IMR-90 (cell line): ENCODE data around the gene MYO5A. TPM values are rescaled to one million over a fixed set of nuclear protein-coding genes. Genes with fewer than 3 reads are reported as not detected.

Source experiments
- ATAC-seq: fragments of 200-7000 bp; cut with Tn5 transposase; 2 replicates; pipeline ENCODE4 v1.9.1; 2020; ENCODE audit warnings: low read depth, mild to moderate bottlenecking, moderate library complexity
- BruUV-seq: library from RNA; stranded (reverse); fragments of 400-500 nt; replicated peaks from 2 replicates; lab custom pipeline; 2021; lab: Mats Ljungman, UMichigan
- CTCF ChIA-PET: fragments of 300-600 bp; formaldehyde crosslinking; extraction: SDS; loops from one replicate; lab custom pipeline; 2021; ENCODE audit warnings: antibody characterized with exemption; lab: Yijun Ruan, JAX
- POLR2A ChIA-PET: fragments of 300-600 bp; sonication (Branson Sonifier 250); formaldehyde crosslinking; loops from one replicate; lab custom pipeline; 2022; ENCODE audit warnings: antibody characterized with exemption; ENCODE audit not compliant: unreplicated experiment; lab: Charles Lee
- DNase-seq: peaks from one replicate; pipeline ENCODE4 v3.0.0; 2013
- H2AFZ ChIP-seq: replicated peaks from 2 replicates; pipeline ENCODE3; 2013; ENCODE audit warnings: low read length, mild to moderate bottlenecking; ENCODE audit not compliant: poor library complexity
- H2AK5ac ChIP-seq: 2 replicates; pipeline ENCODE4 v1.6.1; 2013; ENCODE audit warnings: low read depth, low read length, inconsistent platforms
- H2AK9ac ChIP-seq: replicated peaks from 2 replicates; pipeline ENCODE3; 2013; ENCODE audit warnings: mild to moderate bottlenecking, low read depth, low read length, moderate library complexity; ENCODE audit not compliant: poor library complexity
- H2BK120ac ChIP-seq: 2 replicates; pipeline ENCODE4 v1.6.1; 2013; ENCODE audit warnings: low read depth, low read length, inconsistent platforms
- H2BK15ac ChIP-seq: 3 replicates; pipeline ENCODE4 v1.6.1; 2013; ENCODE audit warnings: low read depth, low read length, inconsistent platforms
- H2BK20ac ChIP-seq: 2 replicates; pipeline ENCODE4 v1.6.1; 2013; ENCODE audit warnings: low read depth, mild to moderate bottlenecking, inconsistent platforms, low read length, moderate library complexity
- H2BK5ac ChIP-seq: 2 replicates; pipeline ENCODE4 v1.6.1; 2013; ENCODE audit warnings: mild to moderate bottlenecking, low read depth, low read length, inconsistent platforms; ENCODE audit not compliant: poor library complexity, severe bottlenecking
- H3K14ac ChIP-seq: replicated peaks from 2 replicates; pipeline ENCODE4 v1.6.1; 2013; ENCODE audit warnings: low read depth, low read length, inconsistent platforms
- H3K18ac ChIP-seq: 2 replicates; pipeline ENCODE4 v1.6.1; 2013; ENCODE audit warnings: low read depth, low read length, control low read depth
- H3K23ac ChIP-seq: 2 replicates; pipeline ENCODE4 v1.6.1; 2013; ENCODE audit warnings: low read depth, low read length, inconsistent platforms
- H3K27ac ChIP-seq: 2 replicates; pipeline ENCODE4 v1.5.1; 2013; ENCODE audit warnings: mild to moderate bottlenecking, control low read depth, low read length; ENCODE audit not compliant: insufficient read depth
- H3K27me3 ChIP-seq: 2 replicates; pipeline ENCODE4 v1.6.1; 2013; ENCODE audit warnings: low read length; ENCODE audit not compliant: control insufficient read depth, insufficient read depth
- H3K36me3 ChIP-seq: 2 replicates; pipeline ENCODE4 v1.6.1; 2013; ENCODE audit warnings: low read length, mixed read lengths; ENCODE audit not compliant: control insufficient read depth, insufficient read depth
- H3K4ac ChIP-seq: 2 replicates; pipeline ENCODE4 v1.6.1; 2013; ENCODE audit warnings: low read depth, low read length, inconsistent platforms
- H3K4me1 ChIP-seq: 2 replicates; pipeline ENCODE4 v1.6.1; 2013; ENCODE audit warnings: low read length, mixed read lengths; ENCODE audit not compliant: control insufficient read depth, insufficient read depth
- H3K4me2 ChIP-seq: 2 replicates; pipeline ENCODE4 v1.6.1; 2013; ENCODE audit warnings: low read depth, mild to moderate bottlenecking, control low read depth, low read length, moderate library complexity
- H3K4me3 ChIP-seq: 2 replicates; pipeline ENCODE4 v1.5.1; 2013; ENCODE audit warnings: low read depth, mild to moderate bottlenecking, control low read depth, low read length, moderate library complexity; ENCODE audit not compliant: insufficient read depth
- H3K56ac ChIP-seq: 2 replicates; pipeline ENCODE4 v1.6.1; 2013; ENCODE audit warnings: low read length, inconsistent platforms; ENCODE audit not compliant: insufficient read depth; ENCODE audit errors: extremely low read depth
- H3K79me1 ChIP-seq, 2 experiments: 2 replicates each; pipeline ENCODE4 v1.6.1; 2013; ENCODE audit warnings: low read length in 2 of 2, inconsistent platforms in 1 of 2, low read depth in 1 of 2
- H3K9ac ChIP-seq: 2 replicates; pipeline ENCODE4 v1.6.1; 2013; ENCODE audit warnings: low read depth, low read length, control low read depth
- H3K9me1 ChIP-seq: 2 replicates; pipeline ENCODE4 v1.6.1; 2013; ENCODE audit warnings: low read length, inconsistent platforms; ENCODE audit not compliant: insufficient read depth
- H3K9me3 ChIP-seq: 2 replicates; pipeline ENCODE4 v1.6.1; 2013; ENCODE audit warnings: low read length; ENCODE audit not compliant: control insufficient read depth, insufficient read depth
- H4K20me1 ChIP-seq: 2 replicates; pipeline ENCODE4 v1.6.1; 2013; ENCODE audit warnings: low read length, inconsistent platforms; ENCODE audit not compliant: insufficient read depth
- H4K5ac ChIP-seq: 2 replicates; pipeline ENCODE4 v1.6.1; 2013; ENCODE audit warnings: mild to moderate bottlenecking, low read depth, low read length, control low read depth
- H4K8ac ChIP-seq, 2 experiments: 2 replicates each; pipeline ENCODE4 v1.6.1; 2013; ENCODE audit warnings: low read depth in 2 of 2, low read length in 2 of 2, control low read depth in 1 of 2, inconsistent platforms in 1 of 2
- H4K91ac ChIP-seq: 2 replicates; pipeline ENCODE4 v1.6.1; 2013; ENCODE audit warnings: low read depth, low read length, inconsistent platforms; ENCODE audit not compliant: insufficient read depth
- BHLHE40 ChIP-seq: fragments of 150-350 bp; IDR thresholded peaks from 2 replicates; pipeline ENCODE4 v1.6.1; 2016; ENCODE audit warnings: mild to moderate bottlenecking, low read depth, low read length
- CEBPB ChIP-seq: IDR thresholded peaks from 2 replicates; pipeline ENCODE4 v1.6.1; 2012; ENCODE audit warnings: low read depth, low read length, improper control_type of control experiment
- CHD1 ChIP-seq: IDR thresholded peaks from 2 replicates; pipeline ENCODE4 v1.6.1; 2012; ENCODE audit warnings: low read depth, low read length, improper control_type of control experiment
- CTCF ChIP-seq: conservative IDR thresholded peaks from 2 replicates; pipeline ENCODE4 v1.5.1; 2012; ENCODE audit warnings: mild to moderate bottlenecking, low read depth, low read length, improper control_type of control experiment
- ELK1 ChIP-seq: fragments of 150-350 bp; IDR thresholded peaks from 2 replicates; pipeline ENCODE4 v1.6.1; 2016; ENCODE audit warnings: low read depth, mild to moderate bottlenecking, low read length, moderate library complexity, borderline replicate concordance
- FOS ChIP-seq: fragments of 150-350 bp; IDR thresholded peaks from 2 replicates; pipeline ENCODE4 v1.6.1; 2016; ENCODE audit warnings: low read depth, low read length
- MAFK ChIP-seq: IDR thresholded peaks from 2 replicates; pipeline ENCODE4 v1.6.1; 2012; ENCODE audit warnings: low read depth, low read length, improper control_type of control experiment
- MAZ ChIP-seq: IDR thresholded peaks from 2 replicates; pipeline ENCODE4 v1.6.1; 2012; ENCODE audit warnings: low read depth, mild to moderate bottlenecking, low read length, improper control_type of control experiment, moderate library complexity, borderline replicate concordance
- MXI1 ChIP-seq: IDR thresholded peaks from 2 replicates; pipeline ENCODE4 v1.6.1; 2012; ENCODE audit warnings: low read depth, mild to moderate bottlenecking, low read length, moderate library complexity, borderline replicate concordance
- NFE2L2 ChIP-seq: fragments of 150-350 bp; IDR thresholded peaks from 2 replicates; pipeline ENCODE4 v1.6.1; 2016; ENCODE audit warnings: low read depth, mild to moderate bottlenecking, low read length
- POLR2A ChIP-seq: IDR thresholded peaks from 2 replicates; pipeline ENCODE4 v1.6.1; 2012; ENCODE audit warnings: mild to moderate bottlenecking, low read depth, low read length
- RAD21 ChIP-seq: IDR thresholded peaks from 2 replicates; pipeline ENCODE4 v1.6.1; 2012; ENCODE audit warnings: low read length, improper control_type of control experiment
- RCOR1 ChIP-seq: IDR thresholded peaks from 2 replicates; pipeline ENCODE4 v1.6.1; 2012; ENCODE audit warnings: mild to moderate bottlenecking, low read length, improper control_type of control experiment; ENCODE audit not compliant: insufficient replicate concordance
- RFX5 ChIP-seq: IDR thresholded peaks from 2 replicates; pipeline ENCODE4 v1.8.0; 2012; ENCODE audit warnings: low read depth, mild to moderate bottlenecking, low read length, moderate library complexity
- SMC3 ChIP-seq: fragments of 150-350 bp; IDR thresholded peaks from 2 replicates; pipeline ENCODE4 v1.6.1; 2016; ENCODE audit warnings: low read depth, mild to moderate bottlenecking, antibody characterized with exemption, low read length, moderate library complexity
- USF2 ChIP-seq: fragments of 150-350 bp; IDR thresholded peaks from 2 replicates; pipeline ENCODE4 v1.6.1; 2017; ENCODE audit warnings: mild to moderate bottlenecking, antibody characterized with exemption, low read length, low read depth
- WGBS, 2 experiments: methylation state at CpG; one replicate each; pipeline versions ENCODE4 v1.1.5 to v1.1.7; 2013; ENCODE audit warnings: missing lambda C conversion rate in 2 of 2; ENCODE audit not compliant: insufficient read length in 1 of 2; ENCODE audit errors: extremely low coverage in 2 of 2; 5-methylcytosine and 5-hydroxymethylcytosine counted together
- dilution Hi-C: fragments of 300-500 bp; cut with HindIII; formaldehyde crosslinking; loops from one replicate; pipeline ENCODE4 v1.14.3; 2018; ENCODE audit warnings: low sequenced_read_pairs; ENCODE audit not compliant: unreplicated experiment
- in situ Hi-C: fragments of 300-500 bp; cut with MboI; formaldehyde crosslinking; loops from 3 replicates; pipeline ENCODE4 v1.14.3; 2019; ENCODE audit warnings: low sequenced_read_pairs, inconsistent platforms, mixed read lengths
- intact Hi-C: fragments of 100-400 bp; cut with micrococcal nuclease; formaldehyde crosslinking; loops from 2 replicates; pipeline ENCODE4 v1.10.0; 2022
- polyA plus RNA-seq, 3 experiments: library from polyadenylated mRNA; depleted of rRNA; stranded (reverse); fragments of >200 nt; gene quantifications; 2 replicates each; pipeline ENCODE4 v1.2.3, GENCODE V29; 2012; ENCODE audit warnings: low replicate concordance in 1 of 3
- total RNA-seq: library from RNA; depleted of rRNA; stranded (reverse); fragments of >200 nt; gene quantifications from 2 replicates; pipeline ENCODE4 v1.2.3, GENCODE V29; 2012

The MYO5A gene
- total and polyA plus RNA-seq, 2 of the 4 experiments (the other 2 are of a cell fraction): 19.4 to 69.2 TPM

- H3K4me2 ChIP-seq: no peak overlapping the region
Observed at GRCh38 chr15:52517014-52517413, 11.7 kb downstream of the MYO5A start.

More at GRCh38 chr15:52517014-52517413, 11.7 kb downstream of the MYO5A start:
- Histone ChIP-seq H4K5ac (no peak overlapping the region), H3K14ac (no peak overlapping the region), H4K20me1 (peaks cover 17% of the 10 kb centered on the region; the same call in 1 of the 2 replicates), H2BK5ac (no peak overlapping the region), H3K4me1 (peaks cover 3% of the 10 kb centered on the region), H3K36me3 (no peaks in the 10 kb centered on the region), H3K23ac (no peak overlapping the region), H3K27ac (no peak overlapping the region), H2AK9ac (no peak overlapping the region), H3K9me3 (no peaks in the 10 kb centered on the region), H4K91ac (no peak overlapping the region), H3K56ac (no peak overlapping the region), H3K18ac (no peak overlapping the region), H3K27me3 (no peaks in the 10 kb centered on the region), H3K4ac (no peak overlapping the region), H3K9ac (no peak overlapping the region), H2BK15ac (no peak overlapping the region), H2AFZ (no peak overlapping the region), H3K4me3 (no peak overlapping the region), H2AK5ac (no peak overlapping the region), H2BK120ac (no peak overlapping the region), H3K79me1 (peaks cover 18 to 44% of the 10 kb centered on the region in 2 experiments; a peak in 3 of 4 replicates), H4K8ac (no peak overlapping the region), H3K9me1 (peaks cover 2% of the 10 kb centered on the region; the same call in 1 of the 2 replicates), H2BK20ac (no peak overlapping the region)
- dilution Hi-C loops: no loop called here
- intact Hi-C loops: loop anchor here (10.0 kb wide), 1 partner anchor 52 kb away; no protein-coding TSS in a partner anchor
- TF ChIP-seq FOS (no peak), POLR2A (no peak), RCOR1 (no peak), RAD21 (no peak), NFE2L2 (no peak), MAFK (no peak), RFX5 (no peak), USF2 (no peak), CHD1 (no peak), BHLHE40 (no peak), MXI1 (no peak), CEBPB (no peak), SMC3 (no peak), CTCF (no peak), MAZ (no peak), ELK1 (no peak)
- ChIA-PET POLR2A (no interaction called here), CTCF (no interaction called here)
- ATAC-seq (no peak), DNase-seq (no peak)
- in situ Hi-C loops: no loop called here
- BruUV-seq: no TSS peak
- WGBS, 2 experiments: no CpG with 5 or more reads among the region's 1 CpG
